ENCODE measurements around the gene PRDM16.

DNA sequence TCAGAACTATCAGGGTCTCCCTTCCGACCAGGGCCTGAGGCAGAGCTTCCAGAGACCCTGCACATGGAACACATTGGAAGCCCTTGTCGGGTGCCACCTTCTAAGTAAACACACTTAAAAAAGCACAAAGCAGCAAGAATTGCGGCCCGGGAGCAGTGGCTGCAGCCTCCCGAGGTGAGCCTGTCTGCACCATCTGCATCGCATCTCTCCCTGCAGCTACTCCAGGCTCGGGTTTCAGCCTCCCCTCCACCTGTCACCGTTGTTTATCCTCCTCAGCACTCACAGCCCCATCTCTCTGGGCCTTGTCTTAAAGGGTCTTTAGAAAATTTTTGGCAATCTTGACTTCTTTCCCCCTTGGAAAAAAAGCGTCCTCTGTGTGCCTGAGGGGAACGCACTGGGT lies 290.3 kb downstream of the PRDM16 start:
- TF ChIP-seq, protein P1, sequence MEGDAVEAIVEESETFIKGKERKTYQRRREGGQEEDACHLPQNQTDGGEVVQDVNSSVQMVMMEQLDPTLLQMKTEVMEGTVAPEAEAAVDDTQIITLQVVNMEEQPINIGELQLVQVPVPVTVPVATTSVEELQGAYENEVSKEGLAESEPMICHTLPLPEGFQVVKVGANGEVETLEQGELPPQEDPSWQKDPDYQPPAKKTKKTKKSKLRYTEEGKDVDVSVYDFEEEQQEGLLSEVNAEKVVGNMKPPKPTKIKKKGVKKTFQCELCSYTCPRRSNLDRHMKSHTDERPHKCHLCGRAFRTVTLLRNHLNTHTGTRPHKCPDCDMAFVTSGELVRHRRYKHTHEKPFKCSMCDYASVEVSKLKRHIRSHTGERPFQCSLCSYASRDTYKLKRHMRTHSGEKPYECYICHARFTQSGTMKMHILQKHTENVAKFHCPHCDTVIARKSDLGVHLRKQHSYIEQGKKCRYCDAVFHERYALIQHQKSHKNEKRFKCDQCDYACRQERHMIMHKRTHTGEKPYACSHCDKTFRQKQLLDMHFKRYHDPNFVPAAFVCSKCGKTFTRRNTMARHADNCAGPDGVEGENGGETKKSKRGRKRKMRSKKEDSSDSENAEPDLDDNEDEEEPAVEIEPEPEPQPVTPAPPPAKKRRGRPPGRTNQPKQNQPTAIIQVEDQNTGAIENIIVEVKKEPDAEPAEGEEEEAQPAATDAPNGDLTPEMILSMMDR (IDR thresholded peaks at IDR 0.05), result no peak
- TF ChIP-seq, protein P2, sequence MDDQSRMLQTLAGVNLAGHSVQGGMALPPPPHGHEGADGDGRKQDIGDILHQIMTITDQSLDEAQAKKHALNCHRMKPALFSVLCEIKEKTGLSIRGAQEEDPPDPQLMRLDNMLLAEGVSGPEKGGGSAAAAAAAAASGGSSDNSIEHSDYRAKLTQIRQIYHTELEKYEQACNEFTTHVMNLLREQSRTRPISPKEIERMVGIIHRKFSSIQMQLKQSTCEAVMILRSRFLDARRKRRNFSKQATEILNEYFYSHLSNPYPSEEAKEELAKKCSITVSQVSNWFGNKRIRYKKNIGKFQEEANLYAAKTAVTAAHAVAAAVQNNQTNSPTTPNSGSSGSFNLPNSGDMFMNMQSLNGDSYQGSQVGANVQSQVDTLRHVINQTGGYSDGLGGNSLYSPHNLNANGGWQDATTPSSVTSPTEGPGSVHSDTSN (IDR thresholded peaks at IDR 0.05), result no peak
- no peak for TF ChIP-seq EZH2phosphoT487 (IDR thresholded peaks at IDR 0.05; ENCODE audit: borderline replicate concordance, low read depth)
- TF ChIP-seq GATA2 (CRISPR knock-in tag; IDR thresholded peaks at IDR 0.05), result no peak
- no peak for TF ChIP-seq NRF1 (IDR thresholded peaks at IDR 0.05; ENCODE audit: low read depth, low read length)
- no peak for TF ChIP-seq POLR2AphosphoS5 (IDR thresholded peaks at IDR 0.05; ENCODE audit: low read depth, low read length)
- no peak for TF ChIP-seq MEF2A (IDR thresholded peaks at IDR 0.05; ENCODE audit: borderline replicate concordance, low read depth)
- TF ChIP-seq, protein P3, sequence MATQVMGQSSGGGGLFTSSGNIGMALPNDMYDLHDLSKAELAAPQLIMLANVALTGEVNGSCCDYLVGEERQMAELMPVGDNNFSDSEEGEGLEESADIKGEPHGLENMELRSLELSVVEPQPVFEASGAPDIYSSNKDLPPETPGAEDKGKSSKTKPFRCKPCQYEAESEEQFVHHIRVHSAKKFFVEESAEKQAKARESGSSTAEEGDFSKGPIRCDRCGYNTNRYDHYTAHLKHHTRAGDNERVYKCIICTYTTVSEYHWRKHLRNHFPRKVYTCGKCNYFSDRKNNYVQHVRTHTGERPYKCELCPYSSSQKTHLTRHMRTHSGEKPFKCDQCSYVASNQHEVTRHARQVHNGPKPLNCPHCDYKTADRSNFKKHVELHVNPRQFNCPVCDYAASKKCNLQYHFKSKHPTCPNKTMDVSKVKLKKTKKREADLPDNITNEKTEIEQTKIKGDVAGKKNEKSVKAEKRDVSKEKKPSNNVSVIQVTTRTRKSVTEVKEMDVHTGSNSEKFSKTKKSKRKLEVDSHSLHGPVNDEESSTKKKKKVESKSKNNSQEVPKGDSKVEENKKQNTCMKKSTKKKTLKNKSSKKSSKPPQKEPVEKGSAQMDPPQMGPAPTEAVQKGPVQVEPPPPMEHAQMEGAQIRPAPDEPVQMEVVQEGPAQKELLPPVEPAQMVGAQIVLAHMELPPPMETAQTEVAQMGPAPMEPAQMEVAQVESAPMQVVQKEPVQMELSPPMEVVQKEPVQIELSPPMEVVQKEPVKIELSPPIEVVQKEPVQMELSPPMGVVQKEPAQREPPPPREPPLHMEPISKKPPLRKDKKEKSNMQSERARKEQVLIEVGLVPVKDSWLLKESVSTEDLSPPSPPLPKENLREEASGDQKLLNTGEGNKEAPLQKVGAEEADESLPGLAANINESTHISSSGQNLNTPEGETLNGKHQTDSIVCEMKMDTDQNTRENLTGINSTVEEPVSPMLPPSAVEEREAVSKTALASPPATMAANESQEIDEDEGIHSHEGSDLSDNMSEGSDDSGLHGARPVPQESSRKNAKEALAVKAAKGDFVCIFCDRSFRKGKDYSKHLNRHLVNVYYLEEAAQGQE (IDR thresholded peaks at IDR 0.05; ENCODE audit: low read depth, low read length), result no peak

All from SK-N-SH (cell line).